Uterus (tissue), 2 donors: ENCODE measurements around the gene DIPK1A.

ENCODE experiments used
- POLR2A ChIP-seq, 2 donors: fragments of 450-650 bp; IDR thresholded peaks; one replicate each; pipeline ENCODE4 v1.6.1; 2016; ENCODE audit warnings: antibody characterized with exemption in 2 of 2, mild to moderate bottlenecking in 1 of 2, moderate library complexity in 1 of 2
- TF ChIP-seq, protein P1 (sequence below), 4 experiments: fragments of 200-600 bp in 2 of 4; fragments of 450-650 bp in 2 of 4; sonication (generic) in 2 of 4; IDR thresholded peaks; one replicate each; pipeline ENCODE4 v1.5.1; 2016 to 2019; ENCODE audit warnings: antibody characterized with exemption in 4 of 4, mild to moderate bottlenecking in 2 of 4, moderate library complexity in 1 of 4

- no peak for TF ChIP-seq POLR2A (IDR thresholded peaks at IDR 0.05)
- TF ChIP-seq, protein P1, sequence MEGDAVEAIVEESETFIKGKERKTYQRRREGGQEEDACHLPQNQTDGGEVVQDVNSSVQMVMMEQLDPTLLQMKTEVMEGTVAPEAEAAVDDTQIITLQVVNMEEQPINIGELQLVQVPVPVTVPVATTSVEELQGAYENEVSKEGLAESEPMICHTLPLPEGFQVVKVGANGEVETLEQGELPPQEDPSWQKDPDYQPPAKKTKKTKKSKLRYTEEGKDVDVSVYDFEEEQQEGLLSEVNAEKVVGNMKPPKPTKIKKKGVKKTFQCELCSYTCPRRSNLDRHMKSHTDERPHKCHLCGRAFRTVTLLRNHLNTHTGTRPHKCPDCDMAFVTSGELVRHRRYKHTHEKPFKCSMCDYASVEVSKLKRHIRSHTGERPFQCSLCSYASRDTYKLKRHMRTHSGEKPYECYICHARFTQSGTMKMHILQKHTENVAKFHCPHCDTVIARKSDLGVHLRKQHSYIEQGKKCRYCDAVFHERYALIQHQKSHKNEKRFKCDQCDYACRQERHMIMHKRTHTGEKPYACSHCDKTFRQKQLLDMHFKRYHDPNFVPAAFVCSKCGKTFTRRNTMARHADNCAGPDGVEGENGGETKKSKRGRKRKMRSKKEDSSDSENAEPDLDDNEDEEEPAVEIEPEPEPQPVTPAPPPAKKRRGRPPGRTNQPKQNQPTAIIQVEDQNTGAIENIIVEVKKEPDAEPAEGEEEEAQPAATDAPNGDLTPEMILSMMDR (IDR thresholded peaks at IDR 0.05): no peak
Observed at GRCh38 chr1:92973203-92973897, 12.1 kb upstream of the DIPK1A start.
